GM12875 (cell line): ENCODE data around the gene ZBTB25.

Experiments
- H3K4me3 ChIP-seq: one replicate; pipeline ENCODE4 v1.5.1; 2011; ENCODE audit warnings: low read depth, low read length, control low read depth
- TF ChIP-seq, protein P1 (sequence below): IDR thresholded peaks from 2 replicates; pipeline ENCODE4 v1.5.1; 2011; ENCODE audit warnings: low read depth, mild to moderate bottlenecking, control low read depth, inconsistent platforms, low read length, moderate library complexity, borderline replicate concordance; ENCODE audit not compliant: insufficient read depth

ZBTB25 gene

GRCh38 chr14:64419003-64419402 is 84.6 kb downstream of the ZBTB25 start:
- TF ChIP-seq, protein P1, sequence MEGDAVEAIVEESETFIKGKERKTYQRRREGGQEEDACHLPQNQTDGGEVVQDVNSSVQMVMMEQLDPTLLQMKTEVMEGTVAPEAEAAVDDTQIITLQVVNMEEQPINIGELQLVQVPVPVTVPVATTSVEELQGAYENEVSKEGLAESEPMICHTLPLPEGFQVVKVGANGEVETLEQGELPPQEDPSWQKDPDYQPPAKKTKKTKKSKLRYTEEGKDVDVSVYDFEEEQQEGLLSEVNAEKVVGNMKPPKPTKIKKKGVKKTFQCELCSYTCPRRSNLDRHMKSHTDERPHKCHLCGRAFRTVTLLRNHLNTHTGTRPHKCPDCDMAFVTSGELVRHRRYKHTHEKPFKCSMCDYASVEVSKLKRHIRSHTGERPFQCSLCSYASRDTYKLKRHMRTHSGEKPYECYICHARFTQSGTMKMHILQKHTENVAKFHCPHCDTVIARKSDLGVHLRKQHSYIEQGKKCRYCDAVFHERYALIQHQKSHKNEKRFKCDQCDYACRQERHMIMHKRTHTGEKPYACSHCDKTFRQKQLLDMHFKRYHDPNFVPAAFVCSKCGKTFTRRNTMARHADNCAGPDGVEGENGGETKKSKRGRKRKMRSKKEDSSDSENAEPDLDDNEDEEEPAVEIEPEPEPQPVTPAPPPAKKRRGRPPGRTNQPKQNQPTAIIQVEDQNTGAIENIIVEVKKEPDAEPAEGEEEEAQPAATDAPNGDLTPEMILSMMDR, result no peak
- H3K4me3 ChIP-seq, result no peak overlapping the region

- H3K4me3 ChIP-seq, result no peak overlapping the region
Observed at GRCh38 chr14:64417771-64418125, 85.9 kb downstream of the ZBTB25 start.

DNA sequence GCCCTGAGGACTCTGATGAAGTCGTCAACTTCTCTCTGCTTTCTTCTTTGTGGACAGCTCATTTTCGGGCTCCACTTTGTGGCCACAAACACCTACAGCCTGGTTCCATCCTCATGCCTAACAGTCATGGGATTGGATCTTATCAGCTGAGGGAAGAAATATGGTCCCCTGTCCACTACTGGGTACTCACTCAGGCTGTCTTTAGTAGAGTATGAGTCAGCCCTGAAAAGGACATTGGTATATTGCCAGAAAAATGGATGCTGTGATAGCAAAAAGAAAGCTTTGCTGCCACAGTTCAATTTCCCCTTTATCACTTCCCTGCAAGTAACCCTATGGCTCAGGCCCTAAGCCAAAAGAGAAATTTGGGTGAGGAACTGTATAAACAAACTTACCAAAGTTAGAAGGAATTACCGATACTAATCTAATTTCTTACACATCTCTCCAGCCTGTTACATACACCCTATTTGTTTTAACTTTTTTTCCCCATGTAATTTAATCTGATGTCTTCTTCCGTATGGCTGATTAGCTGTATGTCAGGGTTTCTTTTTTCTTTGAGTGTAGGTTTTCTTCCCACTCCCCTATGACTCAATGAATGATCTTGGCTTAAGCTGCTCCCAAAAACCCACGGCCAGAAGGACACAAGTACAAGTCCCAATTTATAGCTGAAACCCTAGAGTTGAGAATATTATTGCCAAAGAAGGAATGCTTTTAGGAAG is 86.4 kb downstream of the ZBTB25 start:
- TF ChIP-seq, protein P1, result no peak

More at GRCh38 chr14:64417771-64418125, 85.9 kb downstream of the ZBTB25 start:
- TF ChIP-seq, protein P1, result no peak

GRCh38 chr14:64416348-64416932 is 87.2 kb downstream of the ZBTB25 start:
- no peak overlapping the region for H3K4me3 ChIP-seq
- TF ChIP-seq, protein P1, result no peak

More for the DNA sequence above, 86.4 kb downstream of the ZBTB25 start:
- H3K4me3 ChIP-seq, result no peak overlapping the region

DNA sequence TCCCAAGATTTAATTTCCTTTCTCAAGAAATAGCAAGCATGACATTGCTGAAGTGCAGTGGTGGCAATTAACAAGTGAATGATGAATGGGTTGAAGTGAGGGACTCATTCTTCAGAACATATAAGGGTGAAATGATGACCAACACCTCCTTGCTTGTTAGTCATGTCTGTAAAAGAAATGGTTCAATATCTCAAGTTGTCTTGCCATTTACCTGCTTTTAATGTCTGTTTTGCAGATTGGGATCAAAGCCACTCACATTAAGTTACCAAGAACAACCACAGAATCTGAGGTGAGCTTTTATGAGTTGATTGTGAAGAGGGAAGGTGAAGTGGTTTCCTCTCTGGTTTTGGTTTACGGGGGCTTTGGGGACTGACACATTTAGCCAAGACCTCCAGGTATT is 91.4 kb downstream of the ZBTB25 start:
- TF ChIP-seq, protein P1, result no peak

GRCh38 chr14:64411001-64411400 is 92.6 kb downstream of the ZBTB25 start:
- TF ChIP-seq, protein P1, result no peak
- H3K4me3 ChIP-seq, result no peak overlapping the region

More for the DNA sequence above, 91.4 kb downstream of the ZBTB25 start:
- no peak overlapping the region for H3K4me3 ChIP-seq

GRCh38 chr14:64410084-64410774 is 93.4 kb downstream of the ZBTB25 start:
- H3K4me3 ChIP-seq, result no peak overlapping the region
- TF ChIP-seq, protein P1, result no peak
